ENCODE data around the gene SGPP2. TPM values are rescaled to one million over a fixed set of nuclear protein-coding genes. Genes with fewer than 3 reads are reported as not detected.

The SGPP2 gene
- total and polyA plus RNA-seq, 2 donors from 2014 or later: 8.2 to 89.8 TPM

DNA sequence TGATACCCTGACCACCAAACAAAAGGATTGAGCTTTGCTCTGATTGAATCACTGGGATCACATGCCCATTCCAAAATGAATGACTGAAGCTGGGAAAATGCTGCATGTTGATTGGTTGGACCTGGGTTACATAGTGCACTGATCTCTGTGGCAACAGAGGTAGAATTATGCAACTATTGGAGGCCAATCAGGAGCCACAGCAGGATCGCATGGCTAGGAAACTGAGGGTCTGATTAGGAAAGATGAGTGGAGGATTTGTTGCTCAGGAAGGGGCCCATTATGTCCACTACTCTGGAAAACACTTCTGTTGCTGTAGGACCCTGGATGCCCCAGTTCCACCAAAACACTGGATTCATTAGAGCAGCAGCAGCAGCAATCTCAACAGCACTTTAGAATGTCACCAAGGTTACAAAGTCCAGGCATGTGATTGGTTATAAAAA lies 25.9 kb upstream of the SGPP2 start:
- FAIRE-seq (no peak), DNase-seq (no peak)
- Histone ChIP-seq H3K9ac (ENCODE audit: low read length in 3 of 3) (no peak overlapping the region), H3K9me3 (ENCODE audit: control insufficient read depth in 2 of 3, insufficient read depth in 1 of 3, low read length in 3 of 3) (no peaks in the 10 kb centered on the region), H3K27me3 (ENCODE audit: control insufficient read depth, insufficient read depth, low read length) (no peaks in the 10 kb centered on the region), H3K36me3 (ENCODE audit: control insufficient read depth in 2 of 3, insufficient read depth in 3 of 3, low read length in 3 of 3) (no peaks in the 10 kb centered on the region), H3K4me1 (ENCODE audit: control insufficient read depth in 2 of 3, insufficient read depth in 2 of 3, low read depth in 1 of 3, low read length in 3 of 3) (no peaks in the 10 kb centered on the region), H3K4me3 (ENCODE audit: low read length in 3 of 3) (no peak overlapping the region), H3K27ac (ENCODE audit: low read depth in 2 of 2, low read length in 2 of 2) (no peak overlapping the region)
- intact Hi-C loops (cut with DNase I): no loop called here
- TF ChIP-seq, protein P1, sequence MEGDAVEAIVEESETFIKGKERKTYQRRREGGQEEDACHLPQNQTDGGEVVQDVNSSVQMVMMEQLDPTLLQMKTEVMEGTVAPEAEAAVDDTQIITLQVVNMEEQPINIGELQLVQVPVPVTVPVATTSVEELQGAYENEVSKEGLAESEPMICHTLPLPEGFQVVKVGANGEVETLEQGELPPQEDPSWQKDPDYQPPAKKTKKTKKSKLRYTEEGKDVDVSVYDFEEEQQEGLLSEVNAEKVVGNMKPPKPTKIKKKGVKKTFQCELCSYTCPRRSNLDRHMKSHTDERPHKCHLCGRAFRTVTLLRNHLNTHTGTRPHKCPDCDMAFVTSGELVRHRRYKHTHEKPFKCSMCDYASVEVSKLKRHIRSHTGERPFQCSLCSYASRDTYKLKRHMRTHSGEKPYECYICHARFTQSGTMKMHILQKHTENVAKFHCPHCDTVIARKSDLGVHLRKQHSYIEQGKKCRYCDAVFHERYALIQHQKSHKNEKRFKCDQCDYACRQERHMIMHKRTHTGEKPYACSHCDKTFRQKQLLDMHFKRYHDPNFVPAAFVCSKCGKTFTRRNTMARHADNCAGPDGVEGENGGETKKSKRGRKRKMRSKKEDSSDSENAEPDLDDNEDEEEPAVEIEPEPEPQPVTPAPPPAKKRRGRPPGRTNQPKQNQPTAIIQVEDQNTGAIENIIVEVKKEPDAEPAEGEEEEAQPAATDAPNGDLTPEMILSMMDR (IDR thresholded peaks at IDR 0.05; ENCODE audit: borderline replicate concordance, extremely low read depth, insufficient read depth): no peak

DNA sequence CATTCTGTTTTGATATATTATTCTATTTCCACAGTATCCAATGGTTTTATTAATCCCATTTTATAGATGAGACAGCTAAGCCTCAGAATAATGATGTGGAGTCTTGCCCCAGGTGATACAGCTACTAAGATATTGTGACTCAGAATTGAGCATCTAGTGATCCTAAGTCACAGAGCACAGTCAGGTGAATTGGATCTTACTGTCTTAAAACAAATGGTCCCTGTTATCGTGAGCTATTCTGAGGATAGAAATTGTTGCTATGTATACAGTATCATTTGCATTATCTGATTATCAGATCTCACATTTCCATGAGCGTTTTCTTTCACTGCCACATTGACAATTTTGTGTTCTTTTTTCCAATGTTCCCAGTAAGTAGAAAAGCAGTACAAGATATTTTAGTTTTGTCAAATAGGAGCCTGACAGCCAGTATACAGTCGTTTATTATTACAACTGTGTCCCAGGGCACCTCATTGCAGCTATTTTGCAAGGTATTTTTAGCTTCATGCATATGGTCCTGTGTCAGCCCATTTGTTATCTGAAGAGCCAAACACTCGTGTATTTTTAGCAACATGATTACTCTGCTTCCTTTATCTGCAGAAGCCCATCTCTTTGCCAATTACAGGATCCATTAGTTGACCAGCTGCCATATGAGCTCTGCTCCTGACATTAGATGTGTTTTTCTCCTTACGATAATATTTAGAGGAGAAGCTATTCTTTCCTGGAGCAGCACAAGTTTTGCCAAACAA lies 25.1 kb upstream of the SGPP2 start:
- no peak for DNase-seq
- no peaks in the 10 kb centered on the region for H3K9me3 ChIP-seq (ENCODE audit: control insufficient read depth in 2 of 3, insufficient read depth in 1 of 3, low read length in 3 of 3)
- H3K27ac ChIP-seq (ENCODE audit: low read depth in 2 of 2, low read length in 2 of 2): no peak overlapping the region
- H3K27me3 ChIP-seq (ENCODE audit: control insufficient read depth, insufficient read depth, low read length): no peaks in the 10 kb centered on the region
- H3K9ac ChIP-seq (ENCODE audit: low read length in 3 of 3): no peak overlapping the region
- no peak overlapping the region for H3K4me3 ChIP-seq (ENCODE audit: low read length in 3 of 3)
- TF ChIP-seq, protein P1 (IDR thresholded peaks at IDR 0.05; ENCODE audit: borderline replicate concordance, extremely low read depth, insufficient read depth): no peak
- no peaks in the 10 kb centered on the region for H3K36me3 ChIP-seq (ENCODE audit: control insufficient read depth in 2 of 3, insufficient read depth in 3 of 3, low read length in 3 of 3)
- FAIRE-seq: no peak
- intact Hi-C loops (cut with DNase I): no loop called here
- no peaks in the 10 kb centered on the region for H3K4me1 ChIP-seq (ENCODE audit: control insufficient read depth in 2 of 3, insufficient read depth in 2 of 3, low read depth in 1 of 3, low read length in 3 of 3)

DNA sequence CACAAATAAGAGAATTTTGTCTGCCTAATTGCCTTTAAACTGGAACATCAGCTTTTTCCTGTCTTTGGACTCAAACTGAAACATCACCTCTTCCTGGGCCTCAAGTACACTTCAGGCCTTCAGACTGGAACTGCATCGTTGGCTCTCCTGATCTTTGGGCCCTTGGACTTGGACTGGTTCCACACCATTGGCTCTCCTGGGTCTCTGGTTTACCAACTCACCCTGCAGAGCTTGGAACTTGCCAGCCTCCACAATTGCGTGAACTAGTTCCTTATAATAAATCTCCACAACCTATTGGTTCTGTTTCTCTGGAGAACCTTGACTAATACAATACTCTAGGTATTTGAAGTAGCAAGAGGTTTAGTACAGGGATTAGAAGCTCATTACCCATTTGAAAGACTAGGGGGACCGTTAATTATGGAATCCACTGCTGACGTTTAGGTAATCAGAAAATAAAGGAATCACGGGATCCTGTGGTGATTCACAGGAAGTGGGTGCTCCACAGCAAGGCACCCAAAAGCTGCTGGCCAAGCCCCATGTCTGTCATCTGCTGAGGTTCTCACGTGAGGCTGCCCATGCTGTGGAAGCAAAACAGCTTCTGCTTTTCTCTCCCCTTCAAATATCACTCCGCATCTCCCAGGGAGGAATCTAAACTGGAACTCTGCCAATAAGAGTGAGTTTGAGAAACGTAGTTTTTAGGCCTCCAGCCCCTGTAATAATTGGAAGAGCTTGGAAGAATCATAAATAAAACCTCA lies 20.0 kb upstream of the SGPP2 start:
- TF ChIP-seq, protein P1 (IDR thresholded peaks at IDR 0.05; ENCODE audit: borderline replicate concordance, extremely low read depth, insufficient read depth): no peak
- Histone ChIP-seq H3K9ac (ENCODE audit: low read length in 3 of 3) (no peak overlapping the region), H3K27me3 (ENCODE audit: control insufficient read depth, insufficient read depth, low read length) (no peaks in the 10 kb centered on the region), H3K36me3 (ENCODE audit: control insufficient read depth in 2 of 3, insufficient read depth in 3 of 3, low read length in 3 of 3) (no peaks in the 10 kb centered on the region), H3K9me3 (ENCODE audit: control insufficient read depth in 2 of 3, insufficient read depth in 1 of 3, low read length in 3 of 3) (no peaks in the 10 kb centered on the region), H3K4me3 (ENCODE audit: low read length in 3 of 3) (no peak overlapping the region), H3K27ac (ENCODE audit: low read depth in 2 of 2, low read length in 2 of 2) (no peak overlapping the region), H3K4me1 (ENCODE audit: control insufficient read depth in 2 of 3, insufficient read depth in 2 of 3, low read depth in 1 of 3, low read length in 3 of 3) (no peaks in the 10 kb centered on the region)
- intact Hi-C loops (cut with DNase I): no loop called here
- DNase-seq (no peak), FAIRE-seq (no peak)
